CD4-positive, alpha-beta T cell treated with Interleukin-12 subunit alpha and Interleukin-12 subunit beta, for 1 hour (primary cell): Measurements from ENCODE around the gene NPFF.
"Not testable (repeated sequence)": the region's sequence is repeated elsewhere in the genome, so short reads cannot be mapped to it uniquely, and the experiment has no call there.

ENCODE experiments used
- DNase-seq: peaks from one replicate; pipeline ENCODE4 v3.0.0-alpha.2; 2020

Gene NPFF

DNA sequence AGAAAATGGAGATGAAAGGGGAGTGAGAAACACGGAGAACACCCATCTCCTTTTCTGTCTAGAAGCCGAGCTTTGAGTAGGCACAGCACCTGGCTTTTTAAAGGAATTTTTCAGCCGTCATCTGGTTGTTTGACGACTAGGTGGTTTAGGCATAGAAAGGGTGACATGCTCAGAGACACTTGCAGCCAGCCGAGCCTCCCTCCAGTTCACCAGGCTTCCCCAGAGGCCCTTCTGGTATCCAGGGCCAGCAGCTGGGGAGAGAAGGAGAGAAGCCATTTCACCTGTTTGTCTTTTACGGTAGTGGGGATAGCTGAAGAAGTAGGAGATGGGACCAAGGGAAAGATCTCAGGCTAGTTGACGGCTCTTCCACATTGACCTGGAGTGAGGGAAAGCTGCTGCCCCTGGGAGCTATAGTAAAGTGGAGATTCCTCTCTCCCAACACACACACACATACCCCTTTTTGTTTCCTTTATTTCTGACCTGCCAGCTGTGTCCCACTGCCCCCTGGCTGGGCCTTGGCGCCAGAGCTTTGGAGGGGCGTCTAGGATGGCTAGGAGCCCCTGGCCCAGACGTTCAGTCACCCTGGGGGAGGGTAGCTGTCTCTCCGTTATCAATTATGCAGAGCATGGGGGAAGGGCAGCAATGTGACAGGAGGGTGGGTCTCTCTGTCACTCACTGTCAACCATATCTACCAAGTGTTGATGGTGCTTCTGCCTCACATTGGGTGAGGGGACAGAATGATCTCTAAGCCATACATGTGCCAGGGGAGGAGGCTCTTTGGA, 13.5 kb downstream of the NPFF start:
- no peak for DNase-seq

DNA sequence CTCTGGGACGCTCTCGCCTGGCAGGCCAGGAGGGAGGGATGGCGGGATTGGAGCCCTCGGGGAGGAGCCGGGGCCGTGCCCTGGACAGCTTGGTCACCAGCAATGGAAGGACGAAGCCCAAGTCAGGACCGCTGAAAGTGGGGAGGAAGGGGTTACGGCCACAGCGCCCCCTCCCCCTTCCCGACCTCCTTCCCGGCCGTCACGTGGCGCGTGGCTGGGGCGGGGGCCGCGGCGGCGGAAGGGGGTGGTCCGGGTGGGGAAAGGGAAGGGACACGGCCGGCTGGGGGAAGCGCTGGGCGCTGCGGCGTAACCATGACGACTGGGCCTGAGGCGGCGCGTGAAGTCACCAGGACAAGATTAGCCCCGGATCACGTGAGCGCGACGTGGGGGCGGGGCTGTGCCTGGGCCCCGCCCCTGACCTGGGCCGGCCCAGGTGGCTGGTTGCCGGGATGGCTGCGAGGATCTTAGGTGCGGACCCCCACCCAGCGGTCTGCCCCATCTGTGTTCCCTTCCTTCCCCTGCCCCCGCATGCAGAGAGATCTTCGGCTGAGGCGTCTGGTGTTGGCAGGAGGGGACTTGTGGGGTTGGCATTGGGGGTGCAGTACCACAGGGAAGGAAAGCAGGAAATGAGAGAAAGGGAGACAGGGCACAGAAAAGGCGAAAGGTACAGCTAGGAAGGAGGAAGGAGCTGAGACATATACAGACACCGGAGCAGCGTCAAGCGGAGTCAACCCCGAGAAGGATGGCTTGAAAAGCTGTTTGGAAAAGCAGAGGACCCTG, 14.3 kb downstream of the NPFF start:
- peak; percentile 90 for DNase-seq

DNA sequence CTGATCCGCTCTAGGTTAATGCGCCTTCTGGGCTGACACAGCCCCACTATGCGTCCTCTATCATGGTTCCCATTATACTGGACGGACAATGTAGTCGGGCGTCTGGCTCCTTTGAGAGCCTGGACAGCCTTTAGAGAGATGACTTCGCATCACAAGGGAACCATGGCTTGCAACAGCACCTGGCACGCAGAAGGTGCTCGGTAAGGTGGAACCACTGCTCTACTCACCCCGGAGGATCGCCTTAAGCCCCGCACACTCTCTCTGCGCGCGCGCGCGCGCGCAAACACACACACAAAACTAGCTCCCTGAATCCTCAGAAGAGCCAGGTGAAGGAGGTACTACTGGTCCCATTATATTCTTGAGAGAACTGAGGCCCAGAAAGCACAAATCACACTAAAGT, 15.1 kb downstream of the NPFF start:
- no peak for DNase-seq

DNA sequence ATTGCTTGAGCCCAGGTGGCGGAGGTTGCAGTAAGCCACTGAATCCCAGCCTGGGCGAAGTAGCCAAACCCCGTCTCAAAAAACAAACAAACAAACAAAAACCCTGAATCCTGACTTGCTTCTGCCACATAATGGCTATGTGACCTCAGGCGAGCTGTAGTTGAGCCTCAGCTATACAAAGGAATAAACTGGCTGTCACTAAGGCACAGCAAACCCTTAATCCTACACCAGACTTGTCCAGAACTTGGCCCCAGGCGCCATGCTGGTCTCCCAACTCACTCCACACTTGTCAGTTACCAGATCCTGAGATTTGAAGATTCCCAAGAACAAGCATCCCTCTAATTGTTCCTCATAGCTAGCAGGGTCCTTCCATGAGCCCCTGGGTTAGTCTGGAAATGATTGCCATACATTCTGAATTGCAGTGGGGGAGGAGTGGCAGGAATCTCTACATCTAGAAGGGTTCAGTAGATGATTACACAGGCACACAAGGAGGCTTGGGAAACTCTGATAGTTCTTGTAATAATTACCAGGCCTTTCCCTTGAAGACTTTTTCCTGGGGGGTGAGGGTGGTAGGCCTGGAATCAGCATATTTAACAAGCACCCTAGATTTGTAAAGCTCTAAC, 17.9 kb downstream of the NPFF start:
- DNase-seq, result no peak

DNA sequence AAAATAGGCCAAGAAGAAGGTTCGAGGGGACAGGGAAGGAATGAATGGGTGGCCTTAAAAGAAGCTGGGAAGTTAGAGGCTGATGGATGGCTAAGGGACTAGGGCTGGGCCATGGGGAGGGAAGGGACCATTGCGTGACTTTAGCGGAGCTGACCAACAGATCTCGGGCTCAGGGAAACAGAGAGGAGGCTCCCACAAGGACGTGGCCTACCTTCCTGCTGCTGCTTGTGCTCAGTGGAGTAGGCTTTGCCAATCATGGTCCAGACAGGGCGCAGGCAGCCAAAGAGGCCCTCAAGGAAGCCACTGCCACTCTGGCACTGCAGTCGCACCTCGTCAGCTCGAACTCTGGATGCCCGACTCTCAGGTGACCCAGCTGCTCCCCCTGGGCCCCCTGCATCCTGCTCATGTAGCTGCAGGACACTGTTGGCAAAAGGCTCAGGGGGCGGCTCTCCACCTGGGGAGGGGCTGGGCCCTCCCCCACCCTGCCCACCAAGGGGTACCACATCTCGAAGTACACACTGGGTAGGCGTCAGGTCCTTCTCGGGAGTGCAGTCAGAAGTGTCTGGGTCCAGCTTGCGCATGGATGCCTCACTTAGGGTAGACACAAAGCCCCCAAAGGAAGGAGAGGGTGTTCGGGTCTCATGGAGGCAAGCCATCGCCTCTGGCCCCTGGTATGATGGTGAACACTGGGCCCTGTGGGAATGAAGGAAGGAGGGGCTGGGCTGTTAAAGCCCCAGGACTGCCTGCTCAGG, 20.4 kb downstream of the NPFF start:
- no peak for DNase-seq

DNA sequence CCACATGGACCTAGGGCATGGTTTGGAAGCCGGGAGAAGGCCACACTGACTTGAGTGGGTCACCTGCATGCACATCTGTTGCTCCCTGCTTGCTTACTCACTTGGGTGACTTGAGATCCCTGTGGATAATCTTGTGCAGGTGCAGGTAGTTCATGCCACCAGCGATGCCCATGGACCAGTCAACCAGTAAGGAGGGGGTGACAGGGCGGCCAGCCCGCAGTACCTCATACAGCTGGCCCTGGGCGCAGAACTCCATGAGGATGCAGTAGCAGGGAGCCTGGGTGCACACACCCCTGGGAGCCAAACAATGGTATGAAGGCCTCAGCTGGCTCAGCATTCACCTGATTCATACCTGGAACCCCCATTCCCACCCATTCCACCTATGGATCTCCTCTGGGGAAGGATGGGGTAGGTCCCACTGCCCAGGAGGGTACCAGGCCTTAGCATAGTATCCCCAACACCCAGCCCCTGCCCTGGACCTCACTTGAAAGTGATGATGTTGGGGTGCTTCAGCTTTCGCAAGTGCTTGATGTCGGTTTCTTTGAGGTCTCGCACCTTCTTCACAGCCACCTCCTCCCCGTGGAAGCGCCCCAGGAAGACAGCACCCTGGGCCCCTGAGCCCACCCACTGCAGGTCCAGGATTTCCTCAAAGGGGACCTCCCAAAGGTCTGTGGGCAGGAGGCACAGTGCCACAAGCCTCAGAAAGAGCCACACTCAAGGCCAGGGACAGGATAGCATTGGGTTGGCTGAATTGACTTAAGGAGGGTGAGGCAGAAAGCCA, 21.1 kb downstream of the NPFF start:
- no peak for DNase-seq

DNA sequence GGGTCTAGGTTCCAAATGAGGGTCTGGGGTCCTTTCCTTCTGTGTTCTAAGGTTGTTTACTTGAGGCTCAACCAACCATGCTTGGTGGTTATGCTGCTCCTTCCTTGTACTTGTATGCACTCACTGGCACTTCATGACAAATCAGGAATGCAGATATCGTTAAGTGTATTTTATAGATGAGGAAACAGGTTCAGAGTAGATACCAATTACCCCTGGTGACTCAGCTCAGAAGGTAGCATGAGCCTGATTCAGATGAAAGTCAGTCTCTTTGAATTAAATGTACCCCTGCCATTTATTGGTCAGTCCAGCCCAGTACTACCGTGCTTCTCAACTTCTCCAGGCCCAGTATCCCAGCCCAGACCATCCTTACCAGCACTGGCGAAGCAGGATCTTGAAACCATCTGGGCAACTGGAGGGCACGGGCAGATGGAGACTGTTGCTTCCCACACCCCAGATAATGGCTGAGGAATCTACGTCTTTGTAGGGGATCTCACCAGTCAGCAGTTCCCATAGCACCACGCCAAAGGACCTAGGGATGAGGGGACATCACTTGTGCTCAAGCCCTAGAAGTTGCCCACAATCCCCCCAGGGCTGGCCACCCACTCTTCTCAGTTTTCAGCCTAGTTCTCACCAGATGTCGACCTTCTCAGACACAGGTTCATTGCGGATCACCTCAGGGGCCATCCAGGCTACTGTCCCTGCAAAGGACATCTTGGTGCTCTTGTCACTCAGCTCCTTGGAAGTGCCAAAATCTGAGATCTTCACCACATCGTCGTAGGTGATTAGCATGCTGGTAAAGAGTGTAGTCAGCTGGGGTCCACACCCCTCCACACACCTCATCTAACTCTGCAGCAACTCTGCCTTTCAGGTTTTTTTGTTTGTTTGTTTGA, 22.4 kb downstream of the NPFF start:
- no peak for DNase-seq

DNA sequence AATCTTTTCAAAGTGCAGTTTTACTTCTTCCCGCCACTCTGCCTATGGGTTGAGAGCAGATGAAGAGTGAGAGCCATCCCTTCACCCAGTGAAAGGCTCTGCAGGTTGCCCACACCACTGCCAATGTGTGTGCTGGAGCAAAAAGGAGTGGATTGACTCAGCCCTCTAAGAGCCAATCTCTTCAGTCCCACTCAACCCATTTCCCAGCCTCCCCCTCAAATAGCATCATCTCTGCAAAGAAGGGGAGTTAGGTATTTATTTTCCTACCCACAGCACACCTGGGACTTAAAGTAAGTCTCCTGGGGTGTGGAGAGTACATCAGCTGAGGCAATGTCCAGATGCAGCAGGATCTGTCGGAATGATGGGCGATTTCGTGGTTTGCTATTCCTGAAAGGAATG, 23.3 kb downstream of the NPFF start:
- DNase-seq, result no peak

DNA sequence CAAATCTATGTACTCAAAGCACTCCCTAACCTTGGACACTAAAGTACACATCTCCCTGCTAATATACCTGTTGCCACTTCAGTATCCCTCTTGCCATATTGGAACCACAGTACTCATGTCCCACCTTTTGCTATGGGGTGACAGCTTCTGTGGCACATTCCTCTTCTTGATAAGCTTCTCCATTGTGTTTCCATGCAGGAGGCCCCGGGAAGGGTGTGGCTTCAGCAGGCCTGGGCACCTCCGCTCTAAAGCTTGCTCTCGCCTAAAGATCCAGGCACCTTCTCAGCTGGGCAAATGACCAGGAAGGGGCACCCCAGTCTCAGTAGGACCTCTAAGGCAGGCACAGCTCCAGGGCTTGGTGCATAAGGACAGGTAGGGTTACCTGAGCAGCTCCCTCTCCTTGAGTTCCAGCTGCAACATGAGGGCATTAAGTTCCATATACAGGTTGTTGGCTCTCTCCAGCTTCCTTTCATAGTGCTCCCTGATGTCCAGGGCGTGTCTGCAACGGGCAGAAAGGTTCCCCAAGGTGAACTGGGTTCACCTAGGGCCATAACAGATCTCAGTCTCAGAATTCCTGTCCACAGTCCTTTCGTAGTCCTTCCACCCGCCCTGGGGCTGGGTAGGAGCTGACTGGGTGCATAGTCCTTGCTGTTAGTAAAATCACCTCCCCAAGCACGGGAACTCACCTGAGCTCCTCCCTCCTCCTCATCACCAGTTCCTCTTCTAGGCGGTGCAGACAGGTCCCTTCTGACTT, 23.9 kb downstream of the NPFF start:
- DNase-seq, result no peak

DNA sequence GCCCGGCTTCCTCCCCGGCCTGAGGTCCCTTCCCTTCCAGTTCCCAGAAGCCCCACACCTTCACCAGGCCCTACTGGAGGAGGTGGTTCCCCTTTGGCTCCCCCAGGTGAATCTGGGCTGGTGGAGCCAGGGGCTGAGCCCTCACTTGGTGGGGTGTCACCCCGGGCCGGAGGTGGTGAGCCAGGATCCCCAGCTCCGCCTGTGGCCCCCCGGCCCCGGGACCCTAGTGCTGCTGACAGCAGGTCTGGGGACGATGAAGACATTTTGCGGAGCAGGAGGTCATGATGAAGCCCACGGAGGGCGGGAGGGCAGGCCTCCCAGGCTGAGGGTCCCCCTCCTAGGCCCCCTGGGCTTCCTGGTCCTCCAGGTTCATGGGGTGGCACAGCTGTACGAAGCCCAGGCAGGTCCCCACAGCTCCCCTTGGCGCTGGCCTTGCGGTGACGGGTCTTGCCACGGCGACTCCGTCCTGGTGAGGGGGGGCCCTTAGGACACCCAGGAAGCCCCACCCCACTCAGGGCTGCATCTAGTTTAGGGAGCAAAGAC, 24.6 kb downstream of the NPFF start:
- no peak for DNase-seq

DNA sequence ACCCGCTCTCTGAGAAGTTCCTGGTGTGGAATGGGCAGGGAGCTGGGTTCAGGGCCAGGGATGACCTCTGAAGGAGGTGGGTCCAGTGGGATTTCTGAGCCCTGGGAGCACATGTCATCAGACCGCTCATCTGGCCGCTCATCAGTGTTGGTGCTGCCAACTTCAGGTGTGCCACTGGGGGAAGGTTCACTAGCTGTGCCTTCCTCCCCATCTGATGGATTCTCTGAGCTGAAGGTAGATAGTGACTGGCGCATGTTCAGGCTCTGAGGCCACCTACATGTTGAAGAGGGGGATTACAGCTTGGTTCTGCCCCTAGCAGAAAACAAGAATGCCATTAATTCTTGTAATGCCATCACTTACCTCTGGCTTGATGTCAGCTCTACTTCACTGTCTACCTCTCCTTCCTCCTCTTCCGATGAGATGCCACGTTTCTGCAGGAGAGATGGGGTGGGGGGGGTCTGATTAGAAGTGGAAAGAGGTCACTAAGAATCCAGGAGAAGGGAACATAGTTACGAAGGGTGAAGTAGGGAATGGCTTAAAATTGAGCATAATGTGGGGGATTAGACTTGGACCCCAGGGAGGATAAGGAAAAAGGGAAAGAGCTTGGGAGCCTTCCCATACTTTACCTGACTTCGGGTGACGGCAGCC, 25.2 kb downstream of the NPFF start:
- no peak for DNase-seq

DNA sequence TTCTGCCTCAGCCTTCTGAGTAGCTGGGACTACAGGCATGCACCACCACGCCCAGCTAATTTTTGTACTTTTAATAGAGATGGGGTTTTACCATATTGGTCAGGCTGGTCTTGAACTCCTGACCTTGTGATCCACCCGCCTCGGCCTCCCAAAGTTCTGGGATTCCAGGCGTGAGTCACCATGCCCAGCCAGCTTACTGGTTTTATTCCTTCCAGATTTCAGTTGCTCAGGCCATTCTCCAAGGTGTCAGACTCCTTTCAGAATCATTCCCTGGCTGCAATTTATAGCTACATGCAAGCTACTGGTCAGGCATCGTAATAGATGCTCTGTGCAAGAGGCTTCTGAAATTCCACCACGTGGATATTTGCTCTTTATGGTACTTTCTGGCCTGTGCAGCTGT, 25.8 kb downstream of the NPFF start:
- DNase-seq, result not testable (repeated sequence)

DNA sequence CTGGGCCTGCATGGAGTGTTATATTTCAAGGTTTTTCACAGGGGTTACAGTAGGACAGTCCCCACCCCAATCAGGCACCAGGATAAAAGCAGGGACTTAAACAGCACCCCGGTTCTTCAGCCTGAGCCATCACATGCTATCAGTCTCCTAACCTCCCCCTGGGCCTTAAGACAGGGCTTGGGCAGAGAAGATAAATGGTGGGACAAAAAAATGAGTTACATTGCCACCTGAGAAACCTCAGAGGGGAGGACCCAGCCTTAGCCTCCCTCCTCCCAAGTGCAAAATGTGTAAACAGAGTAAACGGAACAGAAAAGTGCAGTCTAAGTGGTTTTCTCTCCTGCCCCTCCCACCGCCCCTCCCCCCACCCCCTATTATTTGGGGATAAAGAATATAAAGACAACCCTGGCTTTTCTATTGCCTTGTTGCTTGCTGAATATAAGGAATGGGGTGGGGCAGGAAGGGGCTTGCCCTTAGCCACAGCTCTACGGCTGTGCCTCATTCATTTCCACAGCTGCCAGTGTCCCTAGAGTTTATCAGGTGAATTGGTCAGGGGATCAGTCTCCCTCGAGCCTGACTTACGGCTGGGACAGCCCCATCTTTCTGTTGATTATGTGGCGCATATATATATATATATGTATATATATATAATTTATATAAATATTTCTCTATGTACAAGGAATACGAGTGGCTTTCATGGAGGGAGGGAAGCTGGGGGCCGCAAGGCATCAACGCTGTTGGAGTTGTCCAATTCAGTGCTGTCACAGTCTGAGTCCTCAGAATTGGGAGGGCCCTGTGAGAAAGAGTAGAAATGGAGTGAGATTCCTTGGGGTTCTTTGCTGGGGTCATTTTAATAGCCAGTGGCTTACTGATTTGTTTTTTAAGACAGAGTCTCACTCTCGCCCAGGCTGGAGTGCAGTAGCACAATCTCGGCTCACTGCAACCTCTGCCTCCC, 26.5 kb downstream of the NPFF start:
- DNase-seq, result no peak

DNA sequence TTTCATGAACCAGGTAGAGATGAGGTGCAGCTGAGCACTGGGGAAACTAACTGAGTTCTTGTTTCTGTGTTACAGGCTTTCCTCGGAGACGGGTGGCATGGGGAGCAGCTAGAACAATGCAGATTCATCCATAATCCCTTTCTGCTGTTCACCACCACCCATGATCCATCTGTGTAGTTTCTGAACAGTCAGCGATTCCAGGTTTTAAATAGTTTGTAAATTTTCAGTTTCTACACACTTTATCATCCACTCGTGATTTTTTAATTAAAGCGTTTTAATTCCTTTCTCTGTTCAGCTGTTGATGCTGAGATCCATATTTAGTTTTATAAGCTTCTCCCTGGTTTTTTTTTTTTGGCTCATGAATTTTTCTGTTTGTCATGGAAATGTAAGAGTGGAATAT, 28.0 kb downstream of the NPFF start:
- no peak for DNase-seq

DNA sequence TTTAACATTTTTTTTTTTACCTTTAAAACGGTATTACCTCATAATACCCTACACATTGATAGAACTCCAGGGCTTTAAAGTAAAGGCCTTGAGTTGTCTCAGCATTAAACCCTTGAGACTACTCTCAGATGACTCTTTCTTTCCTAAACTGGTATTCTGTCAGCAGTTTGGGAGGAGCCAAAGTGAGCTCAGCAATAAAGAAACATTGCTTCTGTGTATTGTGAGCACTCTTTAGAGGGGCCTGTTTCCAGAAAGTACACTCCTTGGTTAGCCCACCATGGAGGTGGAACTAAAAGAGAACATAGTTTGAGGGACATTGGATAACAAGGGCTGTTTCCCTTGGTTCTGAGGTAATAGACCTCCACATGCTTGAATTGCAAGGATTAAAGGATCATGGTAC, 28.4 kb downstream of the NPFF start:
- DNase-seq, result no peak

DNA sequence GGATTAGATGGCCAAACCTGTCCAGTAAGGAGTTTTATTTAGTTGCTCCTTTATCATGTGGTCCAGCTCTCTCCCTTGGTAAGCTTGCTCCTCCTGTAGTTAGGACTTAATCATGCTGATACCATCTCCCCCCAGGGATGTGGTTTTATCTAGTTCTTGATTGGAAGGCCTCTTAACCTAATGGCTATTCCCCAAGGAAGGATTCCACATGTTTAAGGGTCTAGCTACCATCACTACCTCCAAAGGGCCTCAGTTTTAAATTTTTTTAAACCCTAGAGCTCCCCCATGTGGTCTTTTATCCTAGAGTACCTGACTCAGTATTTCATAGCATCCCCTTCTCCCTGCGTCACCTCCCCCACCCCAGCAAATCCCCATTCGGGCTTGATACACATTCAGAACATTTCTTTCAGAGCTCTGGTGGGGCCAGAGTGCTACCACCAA, 30.5 kb downstream of the NPFF start:
- peak; percentile 34 for DNase-seq

DNA sequence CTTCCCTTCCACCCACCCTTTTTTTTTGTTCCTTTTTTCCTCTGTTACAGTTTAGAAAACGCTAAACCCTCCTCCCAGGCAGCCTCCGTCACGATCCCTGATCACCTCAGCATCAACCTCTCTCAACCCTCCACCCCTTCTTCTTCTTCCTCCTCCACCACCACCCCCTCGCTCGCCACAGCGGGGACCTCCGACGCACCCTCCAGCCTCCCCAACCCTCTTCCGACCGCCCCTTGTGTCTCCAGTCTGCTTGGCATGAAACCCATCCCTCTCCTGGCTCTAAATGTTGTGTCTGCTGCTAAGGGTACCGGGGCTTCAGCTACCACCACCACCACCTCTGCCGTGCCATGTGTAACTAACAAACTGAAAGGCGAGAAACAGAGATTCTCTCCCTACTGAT, 32.5 kb downstream of the NPFF start:
- no peak for DNase-seq

DNA sequence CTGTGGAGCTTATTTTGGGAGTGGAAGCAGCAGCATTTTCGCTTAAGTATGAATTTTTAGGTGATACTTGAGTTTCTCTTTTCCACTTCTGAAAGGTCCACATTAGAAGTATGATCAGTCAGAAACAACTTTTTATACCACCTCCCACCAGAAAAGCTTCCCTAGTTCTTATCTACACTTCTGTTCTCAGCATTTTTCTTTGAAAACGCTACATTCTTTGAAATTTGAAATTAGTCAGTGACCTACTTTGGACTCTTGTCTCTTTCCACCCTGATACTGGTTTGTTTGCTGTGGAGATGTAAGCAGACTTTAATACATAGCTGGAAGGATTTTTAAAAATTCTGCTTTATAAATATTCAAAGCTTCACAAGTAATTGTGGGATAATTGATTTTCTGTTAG, 33.2 kb downstream of the NPFF start:
- DNase-seq, result no peak
